ENCODE results near the gene MOB2.

MOB2 gene

GRCh38 chr11:1455032-1455762 is 31.4 kb downstream of the MOB2 start:
- Histone ChIP-seq H3K9me3 (replicated peaks in 1 of 11) (no peaks in the 10 kb centered on the region), H3K4me2 (peak overlapping the region in 10 of 11 experiments; percentile 18 to 72 (median 52); a peak in 18 of 22 replicates), H4K20me1 (peaks cover 0 to 85% (median 4%) of the 10 kb centered on the region in 11 experiments; a peak in 12 of 22 replicates), H3K27me3 (no peaks in the 10 kb centered on the region), H3K4me3 (no peak overlapping the region), H3K4me1 (peaks cover 0 to 79% (median 35%) of the 10 kb centered on the region in 10 experiments; a peak in 17 of 20 replicates), H3K9ac (peak overlapping the region in 1 of 11 experiments; percentile 44; a peak in 2 of 22 replicates), H3K36me3 (no peaks in the 10 kb centered on the region), H3K27ac (no peak overlapping the region)
- TF ChIP-seq Cebpa-rat (IDR thresholded peaks at IDR 0.05) = no peak

GRCh38 chr11:1454576-1454975 is 32.0 kb downstream of the MOB2 start:
- Histone ChIP-seq H3K27me3 (no peaks in the 10 kb centered on the region), H3K4me3 (no peak overlapping the region), H3K9me3 (replicated peaks in 1 of 11) (no peaks in the 10 kb centered on the region), H3K9ac (no peak overlapping the region), H3K36me3 (no peaks in the 10 kb centered on the region), H3K27ac (no peak overlapping the region), H3K4me1 (peaks cover 0 to 79% (median 36%) of the 10 kb centered on the region in 10 experiments; a peak in 17 of 20 replicates), H3K4me2 (peak overlapping the region in 5 of 11 experiments; percentile 7 to 15 (median 9); a peak in 3 of 22 replicates), H4K20me1 (peaks cover 0 to 86% (median 4%) of the 10 kb centered on the region in 11 experiments; a peak in 12 of 22 replicates)
- TF ChIP-seq Cebpa-rat (IDR thresholded peaks at IDR 0.05) = no peak

- H3K9ac ChIP-seq = no peak overlapping the region; a peak in 1 of 22 replicates
- no peaks in the 10 kb centered on the region for H3K36me3 ChIP-seq
- peak overlapping the region in 5 of 11 experiments; percentile 8 to 48 (median 17); a peak in 7 of 22 replicates for H3K4me2 ChIP-seq
- peaks cover 0 to 86% (median 4%) of the 10 kb centered on the region in 11 experiments; a peak in 12 of 22 replicates for H4K20me1 ChIP-seq
- H3K27ac ChIP-seq = no peak overlapping the region
- no peaks in the 10 kb centered on the region for H3K27me3 ChIP-seq
- no peaks in the 10 kb centered on the region for H3K9me3 ChIP-seq (replicated peaks in 1 of 11)
- no peak for TF ChIP-seq Cebpa-rat (IDR thresholded peaks at IDR 0.05)
- peaks cover 7 to 81% (median 46%) of the 10 kb centered on the region in 10 experiments for H3K4me1 ChIP-seq
- no peak overlapping the region for H3K4me3 ChIP-seq
Measured at GRCh38 chr11:1453611-1454034, 33.0 kb downstream of the MOB2 start.

GRCh38 chr11:1452744-1453143 is 33.8 kb downstream of the MOB2 start:
- peak overlapping the region in 2 of 11 experiments; percentile 24 to 48; a peak in 3 of 22 replicates for H3K4me2 ChIP-seq
- peaks cover 11 to 84% (median 54%) of the 10 kb centered on the region in 10 experiments for H3K4me1 ChIP-seq
- no peak overlapping the region for H3K27ac ChIP-seq
- H3K9ac ChIP-seq = no peak overlapping the region
- no peak overlapping the region for H3K4me3 ChIP-seq
- no peaks in the 10 kb centered on the region for H3K9me3 ChIP-seq (replicated peaks in 1 of 11)
- H4K20me1 ChIP-seq = peaks cover 0 to 86% (median 4%) of the 10 kb centered on the region in 11 experiments; a peak in 12 of 22 replicates
- no peaks in the 10 kb centered on the region for H3K27me3 ChIP-seq
- no peak for TF ChIP-seq Cebpa-rat (IDR thresholded peaks at IDR 0.05)
- H3K36me3 ChIP-seq = no peaks in the 10 kb centered on the region

GRCh38 chr11:1451781-1452470 is 34.7 kb downstream of the MOB2 start:
- TF ChIP-seq Cebpa-rat (IDR thresholded peaks at IDR 0.05) = no peak
- Histone ChIP-seq H3K4me2 (peak overlapping the region in 2 of 11 experiments; percentile 12 to 14; a peak in 3 of 22 replicates), H3K36me3 (no peaks in the 10 kb centered on the region), H3K9ac (no peak overlapping the region), H3K27ac (no peak overlapping the region), H3K4me3 (no peak overlapping the region), H3K27me3 (no peaks in the 10 kb centered on the region), H4K20me1 (peaks cover 0 to 79% (median under 1%) of the 10 kb centered on the region in 11 experiments; a peak in 12 of 22 replicates), H3K9me3 (replicated peaks in 1 of 11) (no peaks in the 10 kb centered on the region), H3K4me1 (peaks cover 11 to 81% (median 52%) of the 10 kb centered on the region in 10 experiments)

GRCh38 chr11:1450949-1451710 is 35.4 kb downstream of the MOB2 start:
- TF ChIP-seq Cebpa-rat (IDR thresholded peaks at IDR 0.05) = no peak
- H3K36me3 ChIP-seq = no peaks in the 10 kb centered on the region
- no peaks in the 10 kb centered on the region for H3K9me3 ChIP-seq (replicated peaks in 1 of 11)
- peaks cover 0 to 71% (median 0%) of the 10 kb centered on the region in 11 experiments; a peak in 11 of 22 replicates for H4K20me1 ChIP-seq
- H3K4me1 ChIP-seq = peaks cover 11 to 79% (median 48%) of the 10 kb centered on the region in 10 experiments
- H3K4me3 ChIP-seq = no peak overlapping the region
- no peak overlapping the region for H3K27ac ChIP-seq
- no peak overlapping the region for H3K9ac ChIP-seq
- H3K27me3 ChIP-seq = no peaks in the 10 kb centered on the region
- H3K4me2 ChIP-seq = peak overlapping the region in 3 of 11 experiments; percentile 7 to 14 (median 12); a peak in 3 of 22 replicates

- H3K4me2 ChIP-seq = no peak overlapping the region
- peaks cover 0 to 67% (median 0%) of the 10 kb centered on the region in 11 experiments; a peak in 11 of 22 replicates for H4K20me1 ChIP-seq
- no peak overlapping the region for H3K4me3 ChIP-seq
- no peaks in the 10 kb centered on the region for H3K27me3 ChIP-seq
- H3K4me1 ChIP-seq = peaks cover 11 to 72% (median 40%) of the 10 kb centered on the region in 10 experiments
- no peak overlapping the region for H3K9ac ChIP-seq
- no peaks in the 10 kb centered on the region for H3K36me3 ChIP-seq
- H3K27ac ChIP-seq = no peak overlapping the region
- no peak for TF ChIP-seq Cebpa-rat (IDR thresholded peaks at IDR 0.05)
- no peaks in the 10 kb centered on the region for H3K9me3 ChIP-seq (replicated peaks in 1 of 11)
Measured at GRCh38 chr11:1450344-1450875, 36.2 kb downstream of the MOB2 start.

- Histone ChIP-seq H3K4me2 (peak overlapping the region in 10 of 11 experiments; percentile 54 to 92 (median 84); a peak in 20 of 22 replicates), H3K4me3 (no peak overlapping the region), H4K20me1 (peaks cover 0 to 69% (median 0%) of the 10 kb centered on the region in 11 experiments; a peak in 11 of 22 replicates), H3K36me3 (no peaks in the 10 kb centered on the region), H3K9me3 (replicated peaks in 1 of 11) (no peaks in the 10 kb centered on the region), H3K9ac (peak overlapping the region in 2 of 11 experiments; percentile 35 to 70; a peak in 1 of 22 replicates), H3K27me3 (no peaks in the 10 kb centered on the region), H3K27ac (peak overlapping the region in 2 of 11 experiments; percentile 27 to 73; a peak in 5 of 22 replicates), H3K4me1 (peaks cover 11 to 67% (median 38%) of the 10 kb centered on the region in 10 experiments)
- TF ChIP-seq Cebpa-rat (IDR thresholded peaks at IDR 0.05) = no peak
Measured at GRCh38 chr11:1449490-1450243, 36.9 kb downstream of the MOB2 start.

Measured in BLaER1 treated with 17β-estradiol and CSF1 and Interleukin-3, amounts not matched to agents 10 nM and 100 nM (cell line).